ENCODE data around the gene LACTB. TPM values are rescaled to one million over a fixed set of nuclear protein-coding genes. Genes with fewer than 3 reads are reported as not detected.

LACTB gene
- total RNA-seq, 1 experiment from 2014 or later = 17.2 TPM

DNA sequence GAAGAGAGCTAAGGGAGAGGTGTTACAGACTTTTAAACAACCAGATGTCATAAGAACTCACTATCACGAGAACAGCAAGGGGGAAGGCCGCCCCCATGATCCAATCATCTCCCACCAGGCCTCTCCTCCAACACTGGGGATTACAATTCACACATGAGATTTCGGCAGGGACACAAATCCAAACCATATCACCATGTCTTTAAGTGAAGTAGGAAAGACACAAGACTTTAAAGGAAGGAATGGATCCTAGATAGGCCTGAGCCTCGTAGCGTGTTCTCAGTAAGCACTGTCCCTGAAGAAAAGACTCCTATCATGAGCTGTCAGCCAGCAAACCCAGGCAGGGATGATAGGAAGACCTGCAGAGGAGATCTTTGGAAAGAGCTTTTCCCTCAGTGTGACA is 50.7 kb downstream of the LACTB start:
- ChIA-PET POLR2A (no interaction called here), CTCF (interaction anchor here (1.0 kb wide), 1 partner anchor 15 kb away, joined by 4 read pairs; the partner anchor contains the start of gene RPS27L)
- no peak overlapping the region for H3K4me3 Mint-ChIP-seq
- ATAC-seq (no peak), DNase-seq (ENCODE audit: low spot score) (no peak)
- no peaks in the 10 kb centered on the region for H3K27me3 Mint-ChIP-seq (ENCODE audit: low read depth)
- no peaks in the 10 kb centered on the region for H3K36me3 Mint-ChIP-seq
- H3K9me3 Mint-ChIP-seq = no peaks in the 10 kb centered on the region
- no peak overlapping the region for H3K27ac Mint-ChIP-seq
- TF ChIP-seq, protein P1, sequence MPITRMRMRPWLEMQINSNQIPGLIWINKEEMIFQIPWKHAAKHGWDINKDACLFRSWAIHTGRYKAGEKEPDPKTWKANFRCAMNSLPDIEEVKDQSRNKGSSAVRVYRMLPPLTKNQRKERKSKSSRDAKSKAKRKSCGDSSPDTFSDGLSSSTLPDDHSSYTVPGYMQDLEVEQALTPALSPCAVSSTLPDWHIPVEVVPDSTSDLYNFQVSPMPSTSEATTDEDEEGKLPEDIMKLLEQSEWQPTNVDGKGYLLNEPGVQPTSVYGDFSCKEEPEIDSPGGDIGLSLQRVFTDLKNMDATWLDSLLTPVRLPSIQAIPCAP (CRISPR knock-in tag; IDR thresholded peaks at IDR 0.05) = no peak
- no peak for TF ChIP-seq ZNF263 (CRISPR knock-in tag; IDR thresholded peaks at IDR 0.05; ENCODE audit: low read depth)
- TF ChIP-seq ZNF396 (CRISPR knock-in tag; IDR thresholded peaks at IDR 0.05; ENCODE audit: borderline replicate concordance) = no peak
- TF ChIP-seq SMAD3 (CRISPR knock-in tag; IDR thresholded peaks at IDR 0.05; ENCODE audit: borderline replicate concordance) = no peak
- no peak for TF ChIP-seq CTCF (IDR thresholded peaks at IDR 0.05)
- TF ChIP-seq ZNF425 (CRISPR knock-in tag; conservative IDR thresholded peaks at IDR 0.05) = no peak
- TF ChIP-seq ZMAT4 (CRISPR knock-in tag; IDR thresholded peaks at IDR 0.05) = no peak
- TF ChIP-seq, protein P2, sequence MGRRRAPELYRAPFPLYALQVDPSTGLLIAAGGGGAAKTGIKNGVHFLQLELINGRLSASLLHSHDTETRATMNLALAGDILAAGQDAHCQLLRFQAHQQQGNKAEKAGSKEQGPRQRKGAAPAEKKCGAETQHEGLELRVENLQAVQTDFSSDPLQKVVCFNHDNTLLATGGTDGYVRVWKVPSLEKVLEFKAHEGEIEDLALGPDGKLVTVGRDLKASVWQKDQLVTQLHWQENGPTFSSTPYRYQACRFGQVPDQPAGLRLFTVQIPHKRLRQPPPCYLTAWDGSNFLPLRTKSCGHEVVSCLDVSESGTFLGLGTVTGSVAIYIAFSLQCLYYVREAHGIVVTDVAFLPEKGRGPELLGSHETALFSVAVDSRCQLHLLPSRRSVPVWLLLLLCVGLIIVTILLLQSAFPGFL (CRISPR knock-in tag; IDR thresholded peaks at IDR 0.05; ENCODE audit: borderline replicate concordance) = no peak
- TF ChIP-seq, protein P3, sequence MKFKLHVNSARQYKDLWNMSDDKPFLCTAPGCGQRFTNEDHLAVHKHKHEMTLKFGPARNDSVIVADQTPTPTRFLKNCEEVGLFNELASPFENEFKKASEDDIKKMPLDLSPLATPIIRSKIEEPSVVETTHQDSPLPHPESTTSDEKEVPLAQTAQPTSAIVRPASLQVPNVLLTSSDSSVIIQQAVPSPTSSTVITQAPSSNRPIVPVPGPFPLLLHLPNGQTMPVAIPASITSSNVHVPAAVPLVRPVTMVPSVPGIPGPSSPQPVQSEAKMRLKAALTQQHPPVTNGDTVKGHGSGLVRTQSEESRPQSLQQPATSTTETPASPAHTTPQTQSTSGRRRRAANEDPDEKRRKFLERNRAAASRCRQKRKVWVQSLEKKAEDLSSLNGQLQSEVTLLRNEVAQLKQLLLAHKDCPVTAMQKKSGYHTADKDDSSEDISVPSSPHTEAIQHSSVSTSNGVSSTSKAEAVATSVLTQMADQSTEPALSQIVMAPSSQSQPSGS (CRISPR knock-in tag; IDR thresholded peaks at IDR 0.05; ENCODE audit: borderline replicate concordance, low read depth) = no peak
- no peak for TF ChIP-seq ZNF121 (CRISPR knock-in tag; IDR thresholded peaks at IDR 0.05)
- TF ChIP-seq MXD4 (CRISPR knock-in tag; IDR thresholded peaks at IDR 0.05; ENCODE audit: borderline replicate concordance) = no peak
- H3K4me1 Mint-ChIP-seq = peaks cover 11% of the 10 kb centered on the region

- peak; percentile 72 for ATAC-seq
- Mint-ChIP-seq H3K27ac (no peak overlapping the region), H3K4me3 (no peak overlapping the region), H3K27me3 (ENCODE audit: low read depth) (no peaks in the 10 kb centered on the region), H3K36me3 (no peaks in the 10 kb centered on the region), H3K4me1 (peaks cover 13% of the 10 kb centered on the region), H3K9me3 (no peaks in the 10 kb centered on the region)
- TF ChIP-seq, protein P4, sequence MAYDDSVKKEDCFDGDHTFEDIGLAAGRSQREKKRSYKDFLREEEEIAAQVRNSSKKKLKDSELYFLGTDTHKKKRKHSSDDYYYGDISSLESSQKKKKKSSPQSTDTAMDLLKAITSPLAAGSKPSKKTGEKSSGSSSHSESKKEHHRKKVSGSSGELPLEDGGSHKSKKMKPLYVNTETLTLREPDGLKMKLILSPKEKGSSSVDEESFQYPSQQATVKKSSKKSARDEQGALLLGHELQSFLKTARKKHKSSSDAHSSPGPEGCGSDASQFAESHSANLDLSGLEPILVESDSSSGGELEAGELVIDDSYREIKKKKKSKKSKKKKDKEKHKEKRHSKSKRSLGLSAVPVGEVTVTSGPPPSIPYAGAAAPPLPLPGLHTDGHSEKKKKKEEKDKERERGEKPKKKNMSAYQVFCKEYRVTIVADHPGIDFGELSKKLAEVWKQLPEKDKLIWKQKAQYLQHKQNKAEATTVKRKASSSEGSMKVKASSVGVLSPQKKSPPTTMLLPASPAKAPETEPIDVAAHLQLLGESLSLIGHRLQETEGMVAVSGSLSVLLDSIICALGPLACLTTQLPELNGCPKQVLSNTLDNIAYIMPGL (CRISPR knock-in tag; IDR thresholded peaks at IDR 0.05) = no peak
- TF ChIP-seq NR2C2 (CRISPR knock-in tag; IDR thresholded peaks at IDR 0.05) = no peak
- TF ChIP-seq, protein P5, sequence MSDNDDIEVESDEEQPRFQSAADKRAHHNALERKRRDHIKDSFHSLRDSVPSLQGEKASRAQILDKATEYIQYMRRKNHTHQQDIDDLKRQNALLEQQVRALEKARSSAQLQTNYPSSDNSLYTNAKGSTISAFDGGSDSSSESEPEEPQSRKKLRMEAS (CRISPR knock-in tag; IDR thresholded peaks at IDR 0.05) = no peak
- TF ChIP-seq ESRRA (CRISPR knock-in tag; IDR thresholded peaks at IDR 0.05; ENCODE audit: borderline replicate concordance) = no peak
- TF ChIP-seq ZNF219 (CRISPR knock-in tag; IDR thresholded peaks at IDR 0.05; ENCODE audit: borderline replicate concordance) = no peak
- DNase-seq (ENCODE audit: low spot score) = no peak
- POLR2A ChIA-PET = no interaction called here
- CTCF ChIA-PET = interaction anchor here (1.0 kb wide), 1 partner anchor 16 kb away, joined by 4 read pairs; the partner anchor contains the start of gene RPS27L
These were observed 51.3 kb downstream of the LACTB start for GRCh38 chr15:63172851-63173451.
